Stomach smooth muscle (tissue), 2 donors: ENCODE data around the gene CD276.
"Not testable (repeated sequence)": the region's sequence is repeated elsewhere in the genome, so short reads cannot be mapped to it uniquely, and the experiment has no call there.

Experiments used
- H3K27ac ChIP-seq: one replicate; pipeline ENCODE4 v1.7.0; 2013; ENCODE audit warnings: mild to moderate bottlenecking, low read length, inconsistent platforms
- H3K27me3 ChIP-seq, 2 donors: one replicate each; pipeline ENCODE4 v1.7.0; 2013; ENCODE audit warnings: low read length in 2 of 2; ENCODE audit not compliant: insufficient read depth in 2 of 2, control insufficient read depth in 1 of 2
- H3K36me3 ChIP-seq, 2 donors: one replicate each; pipeline ENCODE4 v1.7.0; 2013; ENCODE audit warnings: low read length in 2 of 2; ENCODE audit not compliant: control insufficient read depth in 2 of 2, insufficient read depth in 2 of 2
- H3K4me1 ChIP-seq: one replicate; pipeline ENCODE4 v1.7.0; 2013; ENCODE audit warnings: low read length; ENCODE audit not compliant: control insufficient read depth, insufficient read depth
- H3K4me3 ChIP-seq, 2 donors: one replicate each; pipeline ENCODE4 v1.7.0; 2013; ENCODE audit warnings: low read length in 2 of 2
- H3K9ac ChIP-seq, 2 donors: one replicate each; pipeline ENCODE4 v1.7.0; 2013; ENCODE audit warnings: low read length in 2 of 2, mild to moderate bottlenecking in 1 of 2
- H3K9me3 ChIP-seq, 2 donors: one replicate each; pipeline ENCODE4 v1.7.0; 2013; ENCODE audit warnings: low read length in 2 of 2; ENCODE audit not compliant: control insufficient read depth in 2 of 2
- donor health status: healthy.
- donor health status: Pancreatic carcinoma.

Gene CD276

GRCh38 chr15:73724212-73724611 is 40.0 kb downstream of the CD276 start:
- no peaks in the 10 kb centered on the region for H3K9me3 ChIP-seq
- H3K36me3 ChIP-seq: no peaks in the 10 kb centered on the region
- H3K27me3 ChIP-seq: peaks cover 0 to 2% of the 10 kb centered on the region in 2 donors
- H3K27ac ChIP-seq: no peak overlapping the region
- H3K4me1 ChIP-seq: no peaks in the 10 kb centered on the region
- H3K4me3 ChIP-seq: no peak overlapping the region
- no peak overlapping the region for H3K9ac ChIP-seq

- H3K27me3 ChIP-seq: no peaks in the 10 kb centered on the region
- H3K27ac ChIP-seq: no peak overlapping the region
- H3K36me3 ChIP-seq: no peaks in the 10 kb centered on the region
- no peaks in the 10 kb centered on the region for H3K9me3 ChIP-seq
- H3K4me1 ChIP-seq: no peaks in the 10 kb centered on the region
- H3K4me3 ChIP-seq: no peak overlapping the region
- no peak overlapping the region for H3K9ac ChIP-seq
These were observed 43.3 kb downstream of the CD276 start for GRCh38 chr15:73727330-73727976.

- not testable (repeated sequence) for H3K9ac ChIP-seq, H3K27ac ChIP-seq, H3K36me3 ChIP-seq, H3K9me3 ChIP-seq, H3K4me3 ChIP-seq, H3K4me1 ChIP-seq
- H3K27me3 ChIP-seq: peaks cover 16 to 20% of the 10 kb centered on the region in 2 donors
These were observed 47.9 kb downstream of the CD276 start for GRCh38 chr15:73732051-73732450.

- no peaks in the 10 kb centered on the region for H3K9me3 ChIP-seq
- no peak overlapping the region for H3K27ac ChIP-seq
- H3K4me1 ChIP-seq: no peaks in the 10 kb centered on the region
- H3K27me3 ChIP-seq: peaks cover 16 to 20% of the 10 kb centered on the region in 2 donors
- H3K4me3 ChIP-seq: no peak overlapping the region
- H3K36me3 ChIP-seq: no peaks in the 10 kb centered on the region
- no peak overlapping the region for H3K9ac ChIP-seq
These were observed 48.7 kb downstream of the CD276 start for GRCh38 chr15:73732930-73733329.

- Histone ChIP-seq H3K9ac (no peak overlapping the region), H3K27ac (no peak overlapping the region), H3K4me1 (peaks cover 6% of the 10 kb centered on the region), H3K36me3 (no peaks in the 10 kb centered on the region), H3K4me3 (no peak overlapping the region), H3K9me3 (no peaks in the 10 kb centered on the region), H3K27me3 (peaks cover 16 to 20% of the 10 kb centered on the region in 2 donors)
These were observed 53.4 kb downstream of the CD276 start for GRCh38 chr15:73737535-73737934.

GRCh38 chr15:73740152-73741048 is 56.2 kb downstream of the CD276 start:
- H3K4me1 ChIP-seq: peaks cover 13% of the 10 kb centered on the region
- no peak overlapping the region for H3K27ac ChIP-seq
- no peak overlapping the region for H3K4me3 ChIP-seq
- no peaks in the 10 kb centered on the region for H3K9me3 ChIP-seq
- peaks cover 6 to 10% of the 10 kb centered on the region in 2 donors for H3K27me3 ChIP-seq
- no peaks in the 10 kb centered on the region for H3K36me3 ChIP-seq
- no peak overlapping the region for H3K9ac ChIP-seq

- H3K27ac ChIP-seq: no peak overlapping the region
- no peak overlapping the region for H3K9ac ChIP-seq
- H3K4me1 ChIP-seq: peaks cover 13% of the 10 kb centered on the region
- no peaks in the 10 kb centered on the region for H3K9me3 ChIP-seq
- H3K4me3 ChIP-seq: no peak overlapping the region
- no peaks in the 10 kb centered on the region for H3K36me3 ChIP-seq
- H3K27me3 ChIP-seq: peaks cover 0 to 3% of the 10 kb centered on the region in 2 donors
These were observed 57.2 kb downstream of the CD276 start for GRCh38 chr15:73741321-73741836.

- no peaks in the 10 kb centered on the region for H3K27me3 ChIP-seq
- no peak overlapping the region for H3K27ac ChIP-seq
- H3K4me3 ChIP-seq: no peak overlapping the region
- H3K9me3 ChIP-seq: no peaks in the 10 kb centered on the region
- H3K9ac ChIP-seq: no peak overlapping the region
- H3K4me1 ChIP-seq: peaks cover 13% of the 10 kb centered on the region
- H3K36me3 ChIP-seq: no peaks in the 10 kb centered on the region
These were observed 60.1 kb downstream of the CD276 start for GRCh38 chr15:73744293-73744692.

- H3K27ac ChIP-seq: no peak overlapping the region
- peaks cover 13% of the 10 kb centered on the region for H3K4me1 ChIP-seq
- no peaks in the 10 kb centered on the region for H3K9me3 ChIP-seq
- no peaks in the 10 kb centered on the region for H3K27me3 ChIP-seq
- H3K4me3 ChIP-seq: no peak overlapping the region
- H3K36me3 ChIP-seq: no peaks in the 10 kb centered on the region
- no peak overlapping the region for H3K9ac ChIP-seq
These were observed 60.9 kb downstream of the CD276 start for GRCh38 chr15:73745073-73745472.

GRCh38 chr15:73746261-73746660 is 62.1 kb downstream of the CD276 start:
- H3K4me3 ChIP-seq: no peak overlapping the region
- H3K36me3 ChIP-seq: no peaks in the 10 kb centered on the region
- no peak overlapping the region for H3K27ac ChIP-seq
- no peaks in the 10 kb centered on the region for H3K27me3 ChIP-seq
- H3K4me1 ChIP-seq: peaks cover 20% of the 10 kb centered on the region
- no peak overlapping the region for H3K9ac ChIP-seq
- no peaks in the 10 kb centered on the region for H3K9me3 ChIP-seq
